Peyer's patch (tissue), 4 donors: Measurements from ENCODE around the gene HSF4.

Source experiments
- CTCF ChIP-seq, 6 experiments: fragments of 450-650 bp in 4 of 6; fragments of 200-600 bp in 2 of 6; sonication (generic) in 1 of 6; IDR thresholded peaks; one replicate each; pipeline ENCODE4 v1.5.1; 2017 to 2019; ENCODE audit warnings: antibody characterized with exemption in 6 of 6, mild to moderate bottlenecking in 3 of 6, moderate library complexity in 1 of 6
- POLR2A ChIP-seq, 2 donors: fragments of 450-650 bp; IDR thresholded peaks; one replicate each; pipeline ENCODE4 v1.5.1; 2017; ENCODE audit warnings: antibody characterized with exemption in 2 of 2, mild to moderate bottlenecking in 2 of 2, moderate library complexity in 2 of 2

DNA sequence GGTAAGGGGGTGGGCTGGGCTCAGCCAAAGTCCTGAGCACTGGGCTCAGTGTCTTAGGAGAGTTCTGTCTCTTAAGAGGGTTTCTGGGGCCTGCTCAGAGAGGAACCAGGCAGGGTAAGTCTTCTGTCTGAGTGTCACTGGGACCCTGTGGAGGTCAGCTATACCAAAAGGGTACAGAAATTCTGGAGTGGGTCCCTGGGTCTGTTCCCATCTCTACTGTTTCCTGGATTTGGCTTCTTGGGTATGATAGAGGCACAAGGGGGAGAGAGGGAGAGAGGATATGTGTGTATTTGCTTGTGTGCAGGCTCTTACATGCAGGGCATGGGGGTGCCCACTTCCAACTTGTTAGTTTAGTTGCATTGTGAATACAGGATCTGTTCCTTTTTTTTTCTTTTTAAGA lies 29.0 kb downstream of the HSF4 start:
- TF ChIP-seq CTCF (IDR thresholded peaks at IDR 0.05) (no peak), POLR2A (IDR thresholded peaks at IDR 0.05) (no peak)
